ENCODE results near the gene PDGFA.

DNA sequence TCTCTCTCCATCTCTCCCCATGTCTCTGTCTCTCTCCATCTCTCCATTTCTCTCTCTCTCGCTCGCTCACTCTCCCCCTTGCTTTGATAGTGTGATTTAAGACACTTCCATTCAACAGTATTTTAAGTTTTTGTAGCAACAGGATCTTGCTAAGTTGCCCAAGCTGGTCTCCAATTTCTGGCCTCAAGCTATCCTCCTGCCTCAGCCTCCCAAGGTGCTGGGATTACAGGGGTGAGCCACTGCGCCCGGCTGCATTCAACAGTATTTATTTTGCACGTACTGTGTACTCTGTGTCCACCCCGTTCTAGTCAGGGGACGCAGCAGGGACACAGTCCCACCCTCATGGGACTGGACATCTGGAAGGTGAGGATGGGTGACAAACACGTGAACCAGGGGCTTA is 14.4 kb upstream of the PDGFA start:
- TF ChIP-seq, protein P1, sequence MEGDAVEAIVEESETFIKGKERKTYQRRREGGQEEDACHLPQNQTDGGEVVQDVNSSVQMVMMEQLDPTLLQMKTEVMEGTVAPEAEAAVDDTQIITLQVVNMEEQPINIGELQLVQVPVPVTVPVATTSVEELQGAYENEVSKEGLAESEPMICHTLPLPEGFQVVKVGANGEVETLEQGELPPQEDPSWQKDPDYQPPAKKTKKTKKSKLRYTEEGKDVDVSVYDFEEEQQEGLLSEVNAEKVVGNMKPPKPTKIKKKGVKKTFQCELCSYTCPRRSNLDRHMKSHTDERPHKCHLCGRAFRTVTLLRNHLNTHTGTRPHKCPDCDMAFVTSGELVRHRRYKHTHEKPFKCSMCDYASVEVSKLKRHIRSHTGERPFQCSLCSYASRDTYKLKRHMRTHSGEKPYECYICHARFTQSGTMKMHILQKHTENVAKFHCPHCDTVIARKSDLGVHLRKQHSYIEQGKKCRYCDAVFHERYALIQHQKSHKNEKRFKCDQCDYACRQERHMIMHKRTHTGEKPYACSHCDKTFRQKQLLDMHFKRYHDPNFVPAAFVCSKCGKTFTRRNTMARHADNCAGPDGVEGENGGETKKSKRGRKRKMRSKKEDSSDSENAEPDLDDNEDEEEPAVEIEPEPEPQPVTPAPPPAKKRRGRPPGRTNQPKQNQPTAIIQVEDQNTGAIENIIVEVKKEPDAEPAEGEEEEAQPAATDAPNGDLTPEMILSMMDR (IDR thresholded peaks at IDR 0.05), result no peak
- no peak for TF ChIP-seq POLR2A (IDR thresholded peaks at IDR 0.05)
